Loucy (cell line): ENCODE measurements around the gene CCDC102B.

ENCODE experiments used
- EZH2phosphoT487 ChIP-seq: fragments of 200-600 bp; IDR thresholded peaks from 2 replicates; pipeline ENCODE4 v1.6.1; 2018; ENCODE audit warnings: antibody characterized with exemption, mild to moderate bottlenecking, moderate library complexity, borderline replicate concordance
- TF ChIP-seq, protein P1 (sequence below): fragments of 200-600 bp; sonication (generic); conservative IDR thresholded peaks from 2 replicates; pipeline ENCODE4 v1.5.1; 2014; ENCODE audit warnings: mild to moderate bottlenecking, antibody characterized with exemption, low read length

DNA sequence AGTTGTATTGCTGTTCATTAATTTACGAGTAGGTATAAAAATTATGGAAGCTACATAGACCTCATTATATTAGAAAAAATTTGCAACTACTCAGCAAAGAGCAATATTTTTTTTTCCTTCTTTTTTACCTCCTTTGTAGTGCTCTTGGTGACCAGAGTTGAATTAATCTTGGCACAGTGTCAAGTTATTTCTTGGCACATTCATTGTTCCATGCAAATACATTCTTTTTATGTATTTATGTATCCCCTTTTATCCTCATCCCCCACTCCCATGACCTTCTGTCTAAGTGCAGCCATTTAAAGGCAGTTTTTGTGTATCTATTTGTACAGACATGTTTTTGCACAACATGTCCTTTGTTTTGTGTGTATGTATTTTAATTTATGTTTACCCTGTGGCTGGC lies 224.5 kb downstream of the CCDC102B start:
- TF ChIP-seq, protein P1, sequence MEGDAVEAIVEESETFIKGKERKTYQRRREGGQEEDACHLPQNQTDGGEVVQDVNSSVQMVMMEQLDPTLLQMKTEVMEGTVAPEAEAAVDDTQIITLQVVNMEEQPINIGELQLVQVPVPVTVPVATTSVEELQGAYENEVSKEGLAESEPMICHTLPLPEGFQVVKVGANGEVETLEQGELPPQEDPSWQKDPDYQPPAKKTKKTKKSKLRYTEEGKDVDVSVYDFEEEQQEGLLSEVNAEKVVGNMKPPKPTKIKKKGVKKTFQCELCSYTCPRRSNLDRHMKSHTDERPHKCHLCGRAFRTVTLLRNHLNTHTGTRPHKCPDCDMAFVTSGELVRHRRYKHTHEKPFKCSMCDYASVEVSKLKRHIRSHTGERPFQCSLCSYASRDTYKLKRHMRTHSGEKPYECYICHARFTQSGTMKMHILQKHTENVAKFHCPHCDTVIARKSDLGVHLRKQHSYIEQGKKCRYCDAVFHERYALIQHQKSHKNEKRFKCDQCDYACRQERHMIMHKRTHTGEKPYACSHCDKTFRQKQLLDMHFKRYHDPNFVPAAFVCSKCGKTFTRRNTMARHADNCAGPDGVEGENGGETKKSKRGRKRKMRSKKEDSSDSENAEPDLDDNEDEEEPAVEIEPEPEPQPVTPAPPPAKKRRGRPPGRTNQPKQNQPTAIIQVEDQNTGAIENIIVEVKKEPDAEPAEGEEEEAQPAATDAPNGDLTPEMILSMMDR = no peak
- no peak for TF ChIP-seq EZH2phosphoT487
